GM12878 (cell line): ENCODE data around the gene MED10.

Experiments
- BCL11A ChIP-seq: IDR thresholded peaks from 2 replicates; pipeline ENCODE4 v1.6.1; 2011; ENCODE audit warnings: low read depth, low read length
- CEBPB ChIP-seq, 2 experiments: fragments of 150-350 bp in 1 of 2; IDR thresholded peaks; 2 replicates each; pipeline ENCODE4 v1.6.1; 2012 to 2014; ENCODE audit warnings: low read depth in 2 of 2, low read length in 2 of 2, borderline replicate concordance in 1 of 2, inconsistent platforms in 1 of 2
- CREM ChIP-seq: IDR thresholded peaks from 2 replicates; pipeline ENCODE4 v1.6.1; 2014; ENCODE audit warnings: antibody characterized with exemption, low read depth
- EZH2 ChIP-seq: IDR thresholded peaks from 2 replicates; pipeline ENCODE4 v1.6.1; 2012; ENCODE audit warnings: low read depth, mild to moderate bottlenecking, control low read depth, inconsistent platforms, low read length, borderline replicate concordance; ENCODE audit not compliant: control insufficient read depth
- NR2C2 ChIP-seq: IDR thresholded peaks from 2 replicates; pipeline ENCODE4 v1.6.1; 2011; ENCODE audit warnings: borderline replicate concordance, low read depth; ENCODE audit not compliant: control insufficient read depth, insufficient read length
- POLR2A ChIP-seq: IDR thresholded peaks from 2 replicates; pipeline ENCODE4 v1.6.1; 2011; ENCODE audit warnings: low read depth, mild to moderate bottlenecking, low read length
- POLR2AphosphoS5 ChIP-seq: IDR thresholded peaks from 2 replicates; pipeline ENCODE4 v1.6.1; 2011; ENCODE audit warnings: mild to moderate bottlenecking, low read length, inconsistent platforms
- SIX5 ChIP-seq: IDR thresholded peaks from 2 replicates; pipeline ENCODE4 v1.6.1; 2011; ENCODE audit warnings: mild to moderate bottlenecking, low read depth, low read length, moderate library complexity; ENCODE audit not compliant: severe bottlenecking
- SMAD1 ChIP-seq: fragments of 450-650 bp; IDR thresholded peaks from 2 replicates; pipeline ENCODE4 v1.6.1; 2018; ENCODE audit warnings: mild to moderate bottlenecking, low read depth; ENCODE audit not compliant: partially characterized antibody
- ZSCAN29 ChIP-seq: fragments of 450-650 bp; IDR thresholded peaks from 2 replicates; pipeline ENCODE4 v1.6.1; 2017; ENCODE audit warnings: mild to moderate bottlenecking, moderate library complexity
- TF ChIP-seq, protein P1 (sequence below), 3 experiments: IDR thresholded peaks in 2 of 3; conservative IDR thresholded peaks in 1 of 3; 2 replicates each; pipeline ENCODE4 v1.5.1; 2011; ENCODE audit warnings: low read depth in 3 of 3, low read length in 3 of 3, mild to moderate bottlenecking in 3 of 3, control low read depth in 2 of 3, moderate library complexity in 2 of 3, inconsistent platforms in 1 of 3, mixed read lengths in 1 of 3; ENCODE audit not compliant: control insufficient read depth in 2 of 3, insufficient read depth in 1 of 3; ENCODE audit errors: extremely low read depth in 1 of 3
- TF ChIP-seq, protein P2 (sequence below): IDR thresholded peaks from 2 replicates; pipeline ENCODE4 v1.6.1; 2012; ENCODE audit warnings: low read depth, low read length, improper control_type of control experiment
- TF ChIP-seq, protein P3 (sequence below): fragments of 450-650 bp; IDR thresholded peaks from 2 replicates; pipeline ENCODE4 v1.6.1; 2017; ENCODE audit warnings: mild to moderate bottlenecking
- TF ChIP-seq, protein P4 (sequence below): IDR thresholded peaks from 2 replicates; pipeline ENCODE4 v1.6.1; 2012; ENCODE audit warnings: low read depth, low read length, improper control_type of control experiment

DNA sequence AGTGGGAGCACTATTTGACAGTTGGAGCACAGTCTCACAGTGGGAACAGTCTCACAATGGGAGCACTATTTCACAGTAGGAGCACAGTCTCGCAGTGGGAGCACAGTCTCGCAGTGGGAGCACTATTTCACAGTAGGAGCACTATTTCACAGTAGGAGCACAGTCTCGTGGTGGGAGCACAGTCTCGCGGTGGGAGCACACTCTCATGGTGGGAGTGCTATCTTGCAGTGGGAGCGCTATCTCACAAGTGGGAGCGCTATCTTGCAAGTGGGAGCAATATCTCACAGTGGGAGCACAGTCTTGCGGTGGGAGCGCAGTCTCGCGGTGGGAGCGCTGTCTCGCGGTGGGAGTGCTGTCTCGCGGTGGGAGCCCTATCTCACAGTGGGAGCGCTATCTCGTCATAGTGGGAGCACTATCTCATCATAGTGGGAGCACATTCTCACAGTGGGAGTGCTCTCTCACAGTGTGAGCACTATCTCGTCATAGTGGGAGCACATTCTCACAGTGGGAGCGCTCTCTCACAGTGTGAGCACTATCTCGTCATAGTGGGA, 56.1 kb downstream of the MED10 start:
- TF ChIP-seq EZH2 (no peak), NR2C2 (no peak), POLR2AphosphoS5 (no peak), ZSCAN29 (no peak), SIX5 (no peak), POLR2A (no peak), CREM (no peak), SMAD1 (no peak), CEBPB (IDR thresholded peaks at IDR 0.05; ENCODE audit: borderline replicate concordance in 1 of 2, low read depth in 2 of 2, low read length in 2 of 2) (no peak), BCL11A (no peak)
- TF ChIP-seq, protein P1, sequence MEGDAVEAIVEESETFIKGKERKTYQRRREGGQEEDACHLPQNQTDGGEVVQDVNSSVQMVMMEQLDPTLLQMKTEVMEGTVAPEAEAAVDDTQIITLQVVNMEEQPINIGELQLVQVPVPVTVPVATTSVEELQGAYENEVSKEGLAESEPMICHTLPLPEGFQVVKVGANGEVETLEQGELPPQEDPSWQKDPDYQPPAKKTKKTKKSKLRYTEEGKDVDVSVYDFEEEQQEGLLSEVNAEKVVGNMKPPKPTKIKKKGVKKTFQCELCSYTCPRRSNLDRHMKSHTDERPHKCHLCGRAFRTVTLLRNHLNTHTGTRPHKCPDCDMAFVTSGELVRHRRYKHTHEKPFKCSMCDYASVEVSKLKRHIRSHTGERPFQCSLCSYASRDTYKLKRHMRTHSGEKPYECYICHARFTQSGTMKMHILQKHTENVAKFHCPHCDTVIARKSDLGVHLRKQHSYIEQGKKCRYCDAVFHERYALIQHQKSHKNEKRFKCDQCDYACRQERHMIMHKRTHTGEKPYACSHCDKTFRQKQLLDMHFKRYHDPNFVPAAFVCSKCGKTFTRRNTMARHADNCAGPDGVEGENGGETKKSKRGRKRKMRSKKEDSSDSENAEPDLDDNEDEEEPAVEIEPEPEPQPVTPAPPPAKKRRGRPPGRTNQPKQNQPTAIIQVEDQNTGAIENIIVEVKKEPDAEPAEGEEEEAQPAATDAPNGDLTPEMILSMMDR (IDR thresholded peaks at IDR 0.05 in 2 of 3, conservative IDR thresholded peaks at IDR 0.05 in 1 of 3; ENCODE audit: control insufficient read depth in 2 of 3, extremely low read depth in 1 of 3, insufficient read depth in 1 of 3, low read depth in 3 of 3, low read length in 3 of 3): no peak
- TF ChIP-seq, protein P2, sequence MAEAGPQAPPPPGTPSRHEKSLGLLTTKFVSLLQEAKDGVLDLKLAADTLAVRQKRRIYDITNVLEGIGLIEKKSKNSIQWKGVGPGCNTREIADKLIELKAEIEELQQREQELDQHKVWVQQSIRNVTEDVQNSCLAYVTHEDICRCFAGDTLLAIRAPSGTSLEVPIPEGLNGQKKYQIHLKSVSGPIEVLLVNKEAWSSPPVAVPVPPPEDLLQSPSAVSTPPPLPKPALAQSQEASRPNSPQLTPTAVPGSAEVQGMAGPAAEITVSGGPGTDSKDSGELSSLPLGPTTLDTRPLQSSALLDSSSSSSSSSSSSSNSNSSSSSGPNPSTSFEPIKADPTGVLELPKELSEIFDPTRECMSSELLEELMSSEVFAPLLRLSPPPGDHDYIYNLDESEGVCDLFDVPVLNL: no peak
- TF ChIP-seq, protein P3, sequence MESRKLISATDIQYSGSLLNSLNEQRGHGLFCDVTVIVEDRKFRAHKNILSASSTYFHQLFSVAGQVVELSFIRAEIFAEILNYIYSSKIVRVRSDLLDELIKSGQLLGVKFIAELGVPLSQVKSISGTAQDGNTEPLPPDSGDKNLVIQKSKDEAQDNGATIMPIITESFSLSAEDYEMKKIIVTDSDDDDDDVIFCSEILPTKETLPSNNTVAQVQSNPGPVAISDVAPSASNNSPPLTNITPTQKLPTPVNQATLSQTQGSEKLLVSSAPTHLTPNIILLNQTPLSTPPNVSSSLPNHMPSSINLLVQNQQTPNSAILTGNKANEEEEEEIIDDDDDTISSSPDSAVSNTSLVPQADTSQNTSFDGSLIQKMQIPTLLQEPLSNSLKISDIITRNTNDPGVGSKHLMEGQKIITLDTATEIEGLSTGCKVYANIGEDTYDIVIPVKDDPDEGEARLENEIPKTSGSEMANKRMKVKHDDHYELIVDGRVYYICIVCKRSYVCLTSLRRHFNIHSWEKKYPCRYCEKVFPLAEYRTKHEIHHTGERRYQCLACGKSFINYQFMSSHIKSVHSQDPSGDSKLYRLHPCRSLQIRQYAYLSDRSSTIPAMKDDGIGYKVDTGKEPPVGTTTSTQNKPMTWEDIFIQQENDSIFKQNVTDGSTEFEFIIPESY: no peak
- TF ChIP-seq, protein P4, sequence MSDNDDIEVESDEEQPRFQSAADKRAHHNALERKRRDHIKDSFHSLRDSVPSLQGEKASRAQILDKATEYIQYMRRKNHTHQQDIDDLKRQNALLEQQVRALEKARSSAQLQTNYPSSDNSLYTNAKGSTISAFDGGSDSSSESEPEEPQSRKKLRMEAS: no peak
